Testis (tissue), 2 donors: Measurements from ENCODE around the gene PKNOX2.

ENCODE experiments used
- POLR2A ChIP-seq: fragments of 450-650 bp; IDR thresholded peaks from one replicate; pipeline ENCODE4 v1.6.1; 2017; ENCODE audit warnings: antibody characterized with exemption, mild to moderate bottlenecking, moderate library complexity
- TF ChIP-seq, protein P1 (sequence below), 3 experiments: fragments of 450-650 bp in 2 of 3; fragments of 200-600 bp in 1 of 3; sonication (generic) in 1 of 3; IDR thresholded peaks; one replicate each; pipeline ENCODE4 v1.5.1; 2016 to 2019; ENCODE audit warnings: antibody characterized with exemption in 3 of 3, mild to moderate bottlenecking in 2 of 3, moderate library complexity in 1 of 3

DNA sequence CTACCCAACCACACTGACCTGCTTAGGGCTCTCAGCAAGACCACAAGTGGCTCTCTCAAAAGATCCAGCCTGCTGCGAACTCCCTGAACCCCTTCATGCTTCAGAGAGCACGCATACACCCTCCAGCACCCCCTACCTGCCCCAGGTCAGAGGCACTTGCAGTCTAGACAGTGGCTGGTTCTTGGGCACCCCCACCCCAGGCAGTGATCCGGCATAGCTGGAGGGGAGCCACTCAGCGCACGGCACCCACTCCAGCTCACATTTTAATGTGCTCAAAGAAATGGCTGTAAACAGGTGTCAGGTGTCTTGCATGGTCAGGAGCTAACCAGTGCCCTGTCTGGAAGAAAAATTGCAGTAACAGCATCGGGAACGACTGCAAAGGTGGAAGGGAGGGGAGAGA, 140.8 kb downstream of the PKNOX2 start:
- TF ChIP-seq, protein P1, sequence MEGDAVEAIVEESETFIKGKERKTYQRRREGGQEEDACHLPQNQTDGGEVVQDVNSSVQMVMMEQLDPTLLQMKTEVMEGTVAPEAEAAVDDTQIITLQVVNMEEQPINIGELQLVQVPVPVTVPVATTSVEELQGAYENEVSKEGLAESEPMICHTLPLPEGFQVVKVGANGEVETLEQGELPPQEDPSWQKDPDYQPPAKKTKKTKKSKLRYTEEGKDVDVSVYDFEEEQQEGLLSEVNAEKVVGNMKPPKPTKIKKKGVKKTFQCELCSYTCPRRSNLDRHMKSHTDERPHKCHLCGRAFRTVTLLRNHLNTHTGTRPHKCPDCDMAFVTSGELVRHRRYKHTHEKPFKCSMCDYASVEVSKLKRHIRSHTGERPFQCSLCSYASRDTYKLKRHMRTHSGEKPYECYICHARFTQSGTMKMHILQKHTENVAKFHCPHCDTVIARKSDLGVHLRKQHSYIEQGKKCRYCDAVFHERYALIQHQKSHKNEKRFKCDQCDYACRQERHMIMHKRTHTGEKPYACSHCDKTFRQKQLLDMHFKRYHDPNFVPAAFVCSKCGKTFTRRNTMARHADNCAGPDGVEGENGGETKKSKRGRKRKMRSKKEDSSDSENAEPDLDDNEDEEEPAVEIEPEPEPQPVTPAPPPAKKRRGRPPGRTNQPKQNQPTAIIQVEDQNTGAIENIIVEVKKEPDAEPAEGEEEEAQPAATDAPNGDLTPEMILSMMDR (IDR thresholded peaks at IDR 0.05): no peak
- no peak for TF ChIP-seq POLR2A
